ENCODE results near the gene CNTN1.

GRCh38 chr12:40784102-40784501, 91.9 kb downstream of the CNTN1 start:
- no peak for TF ChIP-seq CTCF (IDR thresholded peaks at IDR 0.05)
- no peak for TF ChIP-seq POLR2A (IDR thresholded peaks at IDR 0.05)
